T-helper 1 cell (primary cell): Measurements from ENCODE around the gene HCRT.
A peak's percentile ranks its signal among the peaks of the same experiment; 100 is the strongest.
"Not testable (repeated sequence)": the region's sequence is repeated elsewhere in the genome, so short reads cannot be mapped to it uniquely, and the experiment has no call there.

Source experiments
- DNase-seq, 5 donors: peaks; one replicate each; pipeline ENCODE4 v3.0.0-alpha.2; 2012 to 2020

HCRT gene

DNA sequence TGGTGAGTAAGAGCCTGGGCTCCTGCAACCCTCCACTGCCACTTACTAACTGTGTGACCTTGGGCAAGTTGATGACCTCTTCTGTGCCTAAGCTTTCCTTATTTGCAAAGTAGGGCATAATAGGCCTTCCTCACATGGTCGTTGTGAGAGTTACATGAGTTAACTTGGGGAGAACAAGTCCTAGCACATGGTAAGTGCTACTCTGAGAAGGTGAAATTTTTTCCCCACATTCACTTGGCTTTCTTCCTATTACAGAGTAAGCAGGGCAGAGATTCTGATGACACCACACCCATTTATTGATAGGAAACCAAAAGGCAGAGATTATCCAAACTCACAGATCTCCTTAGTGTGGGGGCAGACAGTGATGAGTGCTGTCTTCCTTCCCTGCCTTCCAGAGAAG is 5.9 kb downstream of the HCRT start:
- DNase-seq: no peak

DNA sequence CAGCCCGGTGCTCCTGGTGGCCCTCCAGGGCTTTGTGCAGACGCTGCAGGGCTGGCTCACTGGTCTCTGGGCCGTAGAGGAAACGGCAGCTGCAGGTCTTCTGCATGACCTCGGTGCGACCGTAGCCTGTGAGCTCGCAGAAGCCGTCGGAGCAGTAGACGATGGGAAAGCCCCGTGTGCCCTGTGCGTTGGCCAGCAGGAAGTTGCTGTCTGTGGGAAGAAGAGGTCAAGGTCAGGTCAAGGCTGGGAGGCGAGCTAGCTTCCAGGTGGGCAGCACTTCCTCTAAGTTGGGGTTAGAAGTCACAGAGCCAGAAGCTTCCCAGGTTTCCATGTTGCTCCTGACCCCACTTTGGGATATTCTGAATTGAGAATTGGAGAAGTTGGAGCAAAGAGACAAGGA is 6.4 kb downstream of the HCRT start:
- DNase-seq: peak in 3 of 5 donors; percentile 9 to 35 (median 24)

- no peak for DNase-seq
Observed at GRCh38 chr17:42177684-42178083, 7.6 kb downstream of the HCRT start.

GRCh38 chr17:42174126-42174783 is 11.0 kb downstream of the HCRT start:
- DNase-seq: no peak

DNA sequence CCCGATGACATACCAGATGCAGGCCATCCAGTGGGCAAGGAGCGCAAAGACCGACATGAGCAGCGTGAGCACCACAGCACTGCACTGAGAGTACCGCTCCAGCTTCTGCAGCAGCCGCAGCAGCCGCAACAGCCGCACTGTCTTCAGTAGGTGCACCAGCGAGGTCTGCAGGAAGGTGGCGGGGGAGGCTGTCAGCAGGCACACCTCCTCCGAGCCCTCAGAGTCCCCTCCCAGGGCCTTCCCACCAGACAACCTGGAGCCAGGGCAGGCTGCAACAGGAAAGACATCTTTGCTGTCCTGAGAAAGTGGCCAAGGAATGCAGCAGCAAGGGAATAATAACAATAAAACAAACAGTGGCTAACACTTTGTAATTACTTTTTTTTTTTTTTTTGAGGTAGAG is 13.4 kb downstream of the HCRT start:
- no peak for DNase-seq

DNA sequence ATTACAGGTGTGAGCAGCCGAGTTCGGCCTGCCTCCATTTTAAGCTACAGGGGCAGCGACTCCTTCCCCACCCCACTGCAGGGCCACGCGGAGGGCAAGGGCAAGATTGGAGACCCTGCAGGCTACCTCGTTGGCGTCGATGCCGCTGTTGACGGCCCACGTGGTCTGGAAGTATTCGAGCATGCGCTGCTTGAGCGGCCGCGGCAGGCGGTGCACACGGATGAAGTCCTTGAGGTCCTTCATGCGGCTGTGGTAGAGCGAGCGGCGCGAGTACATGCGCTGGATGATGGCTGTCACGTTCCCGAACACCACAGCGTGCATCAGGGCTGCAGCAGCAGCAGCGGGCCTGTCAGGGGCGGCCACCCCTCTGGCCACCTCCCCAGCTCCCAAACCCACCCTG is 15.9 kb downstream of the HCRT start:
- no peak for DNase-seq

DNA sequence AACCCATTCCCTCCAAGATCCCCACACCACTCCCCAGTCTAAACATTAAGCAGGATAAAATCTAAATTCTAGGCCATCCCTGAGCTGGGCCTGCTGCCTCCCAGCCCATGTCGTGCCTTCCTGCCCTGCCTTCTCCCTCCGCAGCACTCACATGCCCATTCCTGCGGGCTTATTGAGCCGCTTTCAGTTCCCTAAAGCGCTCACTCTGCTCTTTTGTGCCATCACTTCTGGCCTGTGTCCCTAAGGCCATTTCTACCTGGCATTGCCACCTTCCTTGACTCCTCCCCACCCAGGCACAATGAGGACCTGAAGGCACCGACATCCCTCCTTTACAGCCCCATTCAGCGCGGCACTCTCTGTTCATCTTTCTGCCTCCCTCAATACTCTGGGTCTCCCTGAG is 17.4 kb downstream of the HCRT start:
- no peak for DNase-seq

DNA sequence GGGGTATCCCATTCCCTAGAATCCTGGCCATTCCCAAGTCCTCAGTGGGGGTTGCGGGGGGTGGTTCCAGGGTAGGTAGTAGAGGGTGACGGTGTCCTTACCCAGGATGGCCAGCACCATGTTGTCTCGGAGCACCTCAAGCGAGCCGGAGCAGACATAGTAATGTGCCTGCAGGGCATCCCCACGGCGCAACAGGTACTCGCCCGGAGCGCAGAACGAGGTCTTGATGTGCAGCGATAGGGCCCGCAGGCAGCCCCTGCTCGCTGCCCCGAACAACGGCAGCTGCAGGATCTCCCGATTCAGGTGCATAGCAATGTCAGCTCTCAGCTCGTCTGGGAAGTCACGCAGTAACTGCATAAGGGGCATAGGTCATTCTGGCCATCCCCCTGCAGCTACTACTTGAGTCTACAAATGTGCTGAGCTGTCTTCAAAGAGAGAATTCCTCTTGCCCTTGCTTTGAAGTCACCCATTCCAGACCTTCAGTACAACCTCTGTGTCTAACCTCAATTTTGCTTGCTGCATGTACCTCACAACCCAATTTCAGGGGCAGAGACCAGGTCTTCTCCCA is 19.0 kb downstream of the HCRT start:
- no peak for DNase-seq

- no peak for DNase-seq
Observed at GRCh38 chr17:42165751-42166150, 19.5 kb downstream of the HCRT start.

DNA sequence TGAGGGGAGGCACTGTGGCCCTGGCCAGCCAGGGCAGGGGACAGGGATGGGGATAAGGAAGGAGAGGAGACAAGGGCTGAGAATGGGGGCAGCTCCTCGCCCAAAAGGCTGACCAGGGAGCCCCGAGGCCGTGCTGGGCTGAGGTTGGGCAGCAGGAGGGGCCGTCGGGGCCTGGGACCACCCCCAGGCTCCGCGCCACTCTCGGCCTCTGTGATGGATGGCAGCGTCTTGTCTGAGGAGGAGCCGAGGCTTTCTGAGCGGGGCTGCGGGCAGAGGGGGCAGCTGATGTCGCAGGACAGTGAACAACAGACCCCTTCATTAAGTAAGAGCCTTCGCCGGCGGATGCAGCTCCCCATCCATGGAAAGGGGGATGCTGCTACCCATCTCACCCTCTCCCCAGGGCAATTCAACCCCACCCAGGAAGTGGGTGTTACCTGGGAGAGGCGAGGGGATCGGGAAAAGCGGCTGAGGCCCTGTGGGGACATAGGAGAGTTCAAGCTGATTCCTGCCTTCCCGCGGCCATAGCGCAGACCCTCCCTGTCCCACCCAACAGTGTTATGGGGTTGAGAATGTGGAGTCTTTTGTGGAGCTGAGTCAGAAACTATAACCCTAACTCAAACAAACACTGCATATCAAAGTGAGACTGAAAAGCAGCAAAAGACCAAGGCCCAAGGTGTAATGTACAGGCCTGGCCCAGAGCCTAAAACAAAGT is 21.4 kb downstream of the HCRT start:
- no peak for DNase-seq

DNA sequence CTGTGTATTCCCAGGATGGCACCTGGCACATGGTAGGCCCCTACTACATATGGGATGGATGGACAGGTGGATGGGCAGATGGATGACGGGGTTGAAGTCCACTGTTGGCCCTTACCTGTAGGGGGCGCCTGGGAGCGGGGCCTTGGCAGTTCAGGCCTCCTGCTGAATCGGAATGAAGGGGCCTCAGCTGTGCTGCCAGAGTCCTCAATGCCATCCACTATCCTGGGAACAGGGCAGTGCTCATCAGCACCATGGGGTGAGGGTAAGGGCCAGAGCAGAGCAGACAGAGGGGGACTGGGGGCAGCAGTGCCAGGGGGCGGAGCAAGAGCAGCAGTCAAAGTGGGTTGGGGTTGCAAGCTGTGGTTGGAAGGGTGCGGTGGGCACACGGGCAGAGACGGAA is 22.1 kb downstream of the HCRT start:
- DNase-seq: peak in 2 of 5 donors; percentile 17 to 30

- no peak for DNase-seq
Observed at GRCh38 chr17:42160531-42160910, 24.7 kb downstream of the HCRT start.

DNA sequence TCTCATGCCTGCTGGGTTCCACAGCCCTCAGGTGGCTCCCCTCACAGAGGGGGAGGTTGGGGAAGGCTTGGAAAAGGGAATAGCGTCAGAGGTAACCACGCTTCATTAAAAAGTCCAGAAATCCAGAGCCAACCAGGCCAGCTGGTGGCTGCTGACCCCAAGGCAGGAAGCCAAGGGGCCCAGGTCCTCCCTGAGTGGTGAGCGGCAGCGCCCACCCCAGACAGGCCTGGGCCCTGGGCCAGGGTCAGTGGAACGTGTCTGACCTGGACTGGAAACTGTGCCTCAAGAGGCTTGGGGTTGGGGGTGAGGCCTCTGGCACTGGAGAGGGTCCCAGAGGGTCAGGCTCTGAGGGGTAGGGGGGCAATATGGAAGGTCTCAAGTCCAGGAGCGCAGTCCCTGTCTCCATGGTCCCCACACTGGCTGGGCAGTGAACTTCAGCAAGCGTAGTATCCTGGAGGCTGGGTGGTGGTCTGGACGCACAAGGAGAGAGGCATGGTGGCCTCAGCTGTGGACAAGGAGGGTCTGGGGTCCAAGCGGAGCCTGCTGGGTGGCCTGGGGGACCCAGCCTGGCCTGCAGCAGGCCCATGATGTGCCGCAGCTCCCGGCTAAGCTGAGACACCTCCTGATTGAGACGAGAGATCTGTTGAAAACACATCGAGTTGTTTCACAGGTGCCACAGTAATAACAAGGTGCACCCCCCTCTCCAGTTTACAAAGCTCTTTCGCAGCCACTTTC is 25.3 kb downstream of the HCRT start:
- no peak for DNase-seq

- no peak for DNase-seq
Observed at GRCh38 chr17:42155614-42156045, 29.6 kb downstream of the HCRT start.

DNA sequence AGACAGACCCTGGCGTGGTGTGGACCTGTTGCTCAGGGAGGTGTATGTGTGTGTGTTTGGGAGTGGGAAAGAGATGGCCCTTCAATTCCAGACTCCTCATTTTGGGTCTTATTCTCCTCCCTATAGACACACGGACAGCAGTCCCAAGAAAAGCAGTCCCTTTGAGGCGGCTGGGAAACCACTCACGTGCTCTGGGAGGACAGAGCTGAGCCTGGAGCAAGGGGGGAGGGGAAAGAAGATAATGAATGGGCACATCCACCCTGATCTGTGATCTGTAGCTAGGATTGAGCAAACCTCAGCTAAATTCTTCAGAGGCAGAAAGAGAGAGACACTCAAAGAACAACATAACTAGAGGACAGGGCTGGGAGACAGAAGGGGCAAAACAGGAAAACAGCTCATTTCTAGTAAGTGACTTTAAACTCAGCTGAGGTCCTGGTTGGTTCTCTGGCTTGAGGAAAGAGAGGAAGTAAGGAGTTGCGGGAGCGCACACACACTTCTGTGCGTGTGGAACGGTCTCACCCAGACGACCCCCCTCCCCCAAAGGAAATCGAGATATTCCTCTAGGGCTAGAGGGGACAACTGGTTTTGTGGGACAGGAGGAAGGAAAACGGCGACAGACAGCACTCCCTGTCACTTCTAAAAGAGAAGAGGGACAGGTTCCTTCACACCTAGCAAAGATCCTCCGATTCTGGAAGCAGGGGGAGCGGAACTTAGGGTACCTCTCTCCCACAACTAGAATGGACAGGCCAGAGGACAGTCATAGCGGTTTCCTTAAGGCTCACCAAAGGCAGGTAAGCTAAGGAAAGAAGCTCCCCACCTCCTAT is 31.1 kb downstream of the HCRT start:
- DNase-seq: peak in 1 of 5 donors; percentile 13

- DNase-seq: no peak
Observed at GRCh38 chr17:42146911-42147607, 38.2 kb downstream of the HCRT start.

DNA sequence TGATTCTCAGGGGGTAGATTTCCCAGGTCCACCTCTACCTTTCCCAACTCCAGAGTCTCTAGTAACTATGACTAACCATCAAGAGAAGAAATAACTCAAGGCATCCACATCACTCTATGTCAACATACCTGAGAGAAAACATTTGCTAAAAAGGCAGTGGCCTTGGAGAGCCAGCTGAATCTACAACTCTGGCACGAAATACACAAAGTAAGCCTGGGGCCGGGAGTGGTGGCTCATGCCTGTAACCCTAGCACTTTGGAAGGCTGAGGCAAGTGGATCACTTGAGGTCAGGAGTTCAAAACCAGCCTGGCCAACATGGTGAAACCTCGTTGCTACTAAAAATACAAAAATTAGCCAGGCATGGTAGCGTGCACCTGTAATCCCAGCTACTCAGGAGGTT is 42.1 kb downstream of the HCRT start:
- not testable (repeated sequence) for DNase-seq

DNA sequence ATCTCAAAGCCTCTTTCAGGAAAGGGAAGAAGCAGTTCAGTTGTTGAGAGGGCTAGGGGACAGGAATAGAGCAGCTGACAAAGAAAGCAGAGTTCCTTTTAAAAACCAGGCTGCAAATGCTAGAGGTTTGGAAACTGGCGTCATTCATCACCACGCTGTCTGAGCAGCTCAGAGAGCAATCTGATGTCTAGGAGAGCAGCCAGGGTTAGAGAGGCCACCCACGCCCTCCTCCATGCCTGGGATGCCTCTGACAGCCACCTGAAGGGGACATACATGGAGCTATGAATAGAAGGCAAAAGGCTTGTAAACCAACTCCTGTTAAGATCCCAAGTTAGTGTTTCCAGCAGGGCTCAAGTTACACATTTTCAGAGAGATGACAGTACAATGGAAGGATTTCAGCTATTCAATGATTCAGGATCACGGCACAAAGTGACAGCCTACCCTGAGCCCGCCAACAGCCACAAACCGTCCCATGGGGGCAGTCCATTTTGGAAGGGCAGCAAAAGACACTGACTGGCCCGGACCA is 42.8 kb downstream of the HCRT start:
- DNase-seq: no peak

DNA sequence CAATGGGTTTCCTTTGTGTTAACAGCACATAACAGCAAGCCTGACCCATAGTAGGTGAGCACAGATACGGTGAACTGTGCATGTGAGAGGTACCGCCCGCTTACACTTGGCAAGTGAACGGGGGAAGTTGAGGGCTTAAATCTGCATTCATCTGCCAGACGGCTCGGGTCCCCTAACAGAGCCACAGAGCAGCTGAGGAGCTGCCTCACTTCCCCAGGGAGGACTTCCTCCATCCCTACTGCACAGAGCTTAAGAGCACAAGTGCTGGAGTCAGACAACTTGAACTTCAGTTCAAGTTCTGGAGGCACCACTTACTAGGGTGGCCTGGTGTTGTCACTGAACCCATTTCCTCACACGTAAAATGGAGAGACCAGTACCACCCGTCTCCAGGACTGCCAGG is 43.9 kb downstream of the HCRT start:
- no peak for DNase-seq

DNA sequence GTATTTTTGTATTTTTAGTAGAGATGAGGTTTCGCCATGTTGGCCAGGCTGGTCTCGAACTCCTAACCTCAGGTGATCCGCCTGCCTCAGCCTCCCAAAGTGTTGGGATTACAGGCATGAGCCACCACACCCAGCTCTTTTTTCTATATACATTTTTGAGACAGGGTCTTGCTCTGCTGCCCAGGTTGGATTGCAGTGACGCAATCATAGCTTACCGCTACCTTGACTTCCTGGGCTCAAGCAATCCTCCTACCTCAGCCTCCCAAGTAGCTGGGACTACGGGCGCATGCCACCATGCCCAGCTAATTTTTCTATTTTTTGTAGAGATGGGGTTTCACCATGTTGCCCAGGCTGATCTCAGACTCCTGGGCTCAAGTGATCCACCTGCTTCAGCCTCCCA is 44.6 kb downstream of the HCRT start:
- DNase-seq: not testable (repeated sequence)

GRCh38 chr17:42138749-42139492 is 46.3 kb downstream of the HCRT start:
- no peak for DNase-seq
